HG03521 (cell line): ENCODE measurements around the gene NRAS.
"Not testable (repeated sequence)": the region's sequence is repeated elsewhere in the genome, so short reads cannot be mapped to it uniquely, and the experiment has no call there.

Source experiments
- ATAC-seq: cut with Tn5 transposase; IDR thresholded peaks from one replicate; pipeline ENCODE4 v1.9.1; 2021; ENCODE audit warnings: mild to moderate bottlenecking, moderate library complexity; ENCODE audit not compliant: unreplicated experiment

NRAS gene

GRCh38 chr1:114716304-114717170 is at the start of gene NRAS:
NRAS (minus strand) TSS chr1:114716771; CDS start chr1:114716160, 611 bp downstream.
- peak; percentile 95 for ATAC-seq

GRCh38 chr1:114764689-114765088 is 48.1 kb upstream of the NRAS start:
- no peak for ATAC-seq

GRCh38 chr1:114758256-114758832 is 41.8 kb upstream of the NRAS start:
- no peak for ATAC-seq

GRCh38 chr1:114757455-114758255 is 41.1 kb upstream of the NRAS start, which contains the start of gene CSDE1:
CSDE1 (minus strand) TSS chr1:114757984; CDS start chr1:114739890, 18,094 bp downstream.
- peak; percentile 82 for ATAC-seq

- ATAC-seq: no peak
Observed at GRCh38 chr1:114756949-114757454, 40.4 kb upstream of the NRAS start.

GRCh38 chr1:114756009-114756892 is 39.7 kb upstream of the NRAS start:
- ATAC-seq: peak; percentile 26

- ATAC-seq: no peak
Observed at GRCh38 chr1:114755006-114755931, 38.7 kb upstream of the NRAS start.

GRCh38 chr1:114753702-114754101 is 37.1 kb upstream of the NRAS start:
- ATAC-seq: not testable (repeated sequence)

- ATAC-seq: no peak
Observed at GRCh38 chr1:114753143-114753542, 36.6 kb upstream of the NRAS start.

GRCh38 chr1:114750780-114751179 is 34.2 kb upstream of the NRAS start:
- ATAC-seq: no peak

- no peak for ATAC-seq
Observed at GRCh38 chr1:114749835-114750234, 33.3 kb upstream of the NRAS start.

GRCh38 chr1:114746450-114747121 is 30.0 kb upstream of the NRAS start:
- ATAC-seq: no peak

- no peak for ATAC-seq
Observed at GRCh38 chr1:114745291-114745690, 28.7 kb upstream of the NRAS start.

GRCh38 chr1:114741963-114742746 is 25.6 kb upstream of the NRAS start:
- no peak for ATAC-seq

- ATAC-seq: no peak
Observed at GRCh38 chr1:114740331-114740730, 23.8 kb upstream of the NRAS start.

GRCh38 chr1:114737314-114737849 is 20.8 kb upstream of the NRAS start:
- no peak for ATAC-seq

- no peak for ATAC-seq
Observed at GRCh38 chr1:114735479-114735878, 18.9 kb upstream of the NRAS start.

GRCh38 chr1:114729782-114730181 is 13.2 kb upstream of the NRAS start:
- no peak for ATAC-seq
